Activated CD8-positive, alpha-beta T cell treated with anti-CD3 and anti-CD28 coated beads for 36 hours (primary cell): ENCODE results near the gene RNF224. TPM values are rescaled to one million over a fixed set of nuclear protein-coding genes. Genes with fewer than 3 reads are reported as not detected.

Source experiments
- ATAC-seq: fragments of 200-7000 bp; cut with Tn5 transposase; one replicate; pipeline ENCODE4 v1.10.0; 2021; ENCODE audit warnings: mild to moderate bottlenecking, moderate library complexity
- CTCF ChIA-PET: fragments of 350-600 bp; sonication (Branson Sonifier 250); formaldehyde crosslinking; loops from one replicate; lab custom pipeline; 2021; ENCODE audit warnings: antibody characterized with exemption; lab: Charles Lee
- POLR2A ChIA-PET: fragments of 350-600 bp; sonication (Branson Sonifier 250); formaldehyde crosslinking; loops from one replicate; lab custom pipeline; 2021; ENCODE audit warnings: antibody characterized with exemption; lab: Charles Lee
- DNase-seq: peaks from one replicate; pipeline ENCODE4 v3.0.0-alpha.2; 2020
- H3K27ac Mint-ChIP-seq: one replicate; pipeline ENCODE4 v1.8.0; 2021; ENCODE audit warnings: mild to moderate bottlenecking, mixed read lengths
- H3K27me3 Mint-ChIP-seq: one replicate; pipeline ENCODE4 v1.8.0; 2021; ENCODE audit warnings: mixed read lengths
- H3K36me3 Mint-ChIP-seq: one replicate; pipeline ENCODE4 v1.8.0; 2021; ENCODE audit warnings: low read depth, mixed read lengths
- H3K4me1 Mint-ChIP-seq: one replicate; pipeline ENCODE4 v1.8.0; 2021; ENCODE audit warnings: low read depth, mixed read lengths
- H3K4me3 Mint-ChIP-seq: one replicate; pipeline ENCODE4 v1.8.0; 2021; ENCODE audit warnings: mild to moderate bottlenecking, moderate library complexity, mixed read lengths
- H3K9me3 Mint-ChIP-seq: one replicate; pipeline ENCODE4 v1.8.0; 2021; ENCODE audit warnings: mixed read lengths
- intact Hi-C: fragments of 100-400 bp; cut with micrococcal nuclease; formaldehyde crosslinking; loops from one replicate; pipeline ENCODE4 v1.10.0; 2022
- total RNA-seq, 2 experiments: library from RNA; stranded (reverse); gene quantifications; one replicate each; pipeline ENCODE4 v1.2.3, GENCODE V29; 2021
- TF ChIP-seq, protein P1 (sequence below): fragments of 200-600 bp; IDR thresholded peaks from one replicate; pipeline ENCODE4 v1.8.0; 2022; ENCODE audit warnings: antibody characterized with exemption, mild to moderate bottlenecking

The RNF224 gene
- total RNA-seq, 2 experiments from 2014 or later: not detected

DNA sequence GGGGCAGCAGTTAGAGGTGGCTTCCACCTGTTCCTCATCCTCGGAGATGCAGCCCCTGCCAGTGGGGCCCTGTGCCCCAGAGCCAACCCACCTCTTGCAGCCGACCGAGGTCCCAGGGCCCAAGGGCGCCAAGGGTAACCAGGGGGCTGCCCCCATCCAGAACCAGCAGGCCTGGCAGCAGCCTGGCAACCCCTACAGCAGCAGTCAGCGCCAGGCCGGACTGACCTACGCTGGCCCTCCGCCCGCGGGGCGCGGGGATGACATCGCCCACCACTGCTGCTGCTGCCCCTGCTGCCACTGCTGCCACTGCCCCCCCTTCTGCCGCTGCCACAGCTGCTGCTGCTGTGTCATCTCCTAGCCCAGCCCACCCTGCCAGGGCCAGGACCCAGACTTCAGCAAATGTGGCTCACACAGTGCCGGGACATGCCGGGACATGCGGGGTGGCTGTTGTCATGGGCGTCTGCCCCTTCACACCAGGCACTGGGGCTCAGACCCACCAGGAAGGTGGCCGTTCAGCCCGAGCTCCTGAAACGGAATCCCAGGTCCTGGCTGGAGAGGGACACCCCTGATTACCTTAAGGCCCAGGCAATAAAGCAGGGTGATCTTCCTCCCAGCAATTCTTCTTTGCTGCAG, 1.5 kb upstream of the RNF224 start:
- intact Hi-C loops: loop anchor here (5.0 kb wide), 1 partner anchor 104 kb away; no protein-coding TSS in a partner anchor

DNA sequence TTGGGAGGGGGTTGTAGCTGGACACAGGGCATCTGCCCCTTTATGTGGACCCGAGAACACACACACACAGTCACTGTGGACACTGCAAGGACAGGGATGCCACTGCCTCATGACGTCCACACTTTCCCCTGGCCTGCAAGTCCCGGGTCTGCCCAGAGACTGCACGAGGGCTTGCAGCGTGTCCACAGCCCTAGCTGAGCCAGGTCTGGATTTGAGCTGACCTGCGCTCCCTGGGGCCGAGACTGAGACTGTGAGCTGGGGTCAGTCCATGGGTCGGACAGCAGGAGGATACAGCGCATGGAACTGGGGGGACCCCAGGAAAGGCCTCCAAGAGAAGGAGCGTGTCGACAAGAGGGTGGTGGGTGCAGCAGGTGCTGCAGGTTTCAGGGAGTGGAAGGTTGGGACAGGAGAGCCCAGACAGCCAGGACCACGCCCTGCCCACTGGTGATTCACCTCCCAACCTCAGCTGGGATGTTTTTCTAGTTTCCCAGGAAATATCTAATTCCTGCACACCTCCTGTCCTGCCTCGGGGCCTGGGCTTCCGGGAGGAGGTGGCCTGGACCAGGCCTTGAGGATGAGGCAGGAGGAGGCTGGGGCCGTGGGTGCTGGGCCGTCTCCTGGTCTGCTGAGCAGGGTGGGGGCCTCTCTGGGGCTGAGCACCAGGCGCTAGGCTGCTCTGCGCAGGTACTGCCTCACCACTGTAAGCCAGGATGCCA, 806 bp upstream of the RNF224 start:
- Mint-ChIP-seq H3K4me1 (peaks cover 9% of the 10 kb centered on the region), H3K9me3 (no peaks in the 10 kb centered on the region), H3K27ac (no peak overlapping the region), H3K27me3 (peaks cover 1% of the 10 kb centered on the region), H3K36me3 (no peaks in the 10 kb centered on the region), H3K4me3 (no peak overlapping the region)
- TF ChIP-seq, protein P1, sequence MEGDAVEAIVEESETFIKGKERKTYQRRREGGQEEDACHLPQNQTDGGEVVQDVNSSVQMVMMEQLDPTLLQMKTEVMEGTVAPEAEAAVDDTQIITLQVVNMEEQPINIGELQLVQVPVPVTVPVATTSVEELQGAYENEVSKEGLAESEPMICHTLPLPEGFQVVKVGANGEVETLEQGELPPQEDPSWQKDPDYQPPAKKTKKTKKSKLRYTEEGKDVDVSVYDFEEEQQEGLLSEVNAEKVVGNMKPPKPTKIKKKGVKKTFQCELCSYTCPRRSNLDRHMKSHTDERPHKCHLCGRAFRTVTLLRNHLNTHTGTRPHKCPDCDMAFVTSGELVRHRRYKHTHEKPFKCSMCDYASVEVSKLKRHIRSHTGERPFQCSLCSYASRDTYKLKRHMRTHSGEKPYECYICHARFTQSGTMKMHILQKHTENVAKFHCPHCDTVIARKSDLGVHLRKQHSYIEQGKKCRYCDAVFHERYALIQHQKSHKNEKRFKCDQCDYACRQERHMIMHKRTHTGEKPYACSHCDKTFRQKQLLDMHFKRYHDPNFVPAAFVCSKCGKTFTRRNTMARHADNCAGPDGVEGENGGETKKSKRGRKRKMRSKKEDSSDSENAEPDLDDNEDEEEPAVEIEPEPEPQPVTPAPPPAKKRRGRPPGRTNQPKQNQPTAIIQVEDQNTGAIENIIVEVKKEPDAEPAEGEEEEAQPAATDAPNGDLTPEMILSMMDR: no peak
- DNase-seq (no peak), ATAC-seq (no peak)
- intact Hi-C loops: loop anchor here (5.0 kb wide), 1 partner anchor 104 kb away; no protein-coding TSS in a partner anchor
- CTCF ChIA-PET: interaction anchor here (0.7 to 8.9 kb wide), 17 partner anchors 10 to 179 kb away, joined by 3 to 58 read pairs (median 5); partner anchors contain the start of genes ANAPC2, NPDC1 and SSNA1
- POLR2A ChIA-PET: interaction anchor here (0.6 to 1.9 kb wide), 6 partner anchors 19 to 688 kb away, joined by 3 to 5 read pairs (median 3); partner anchors contain the start of genes NDOR1 and TMEM203

More for the DNA sequence above, 1.5 kb upstream of the RNF224 start:
- CTCF ChIA-PET: interaction anchor here (0.9 to 8.9 kb wide), 9 partner anchors 11 to 179 kb away, joined by 3 to 58 read pairs (median 9); partner anchors contain the start of gene NPDC1
- ATAC-seq (no peak), DNase-seq (no peak)
- Mint-ChIP-seq H3K27me3 (peaks cover 1% of the 10 kb centered on the region), H3K36me3 (no peaks in the 10 kb centered on the region), H3K4me1 (peaks cover 10% of the 10 kb centered on the region), H3K9me3 (no peaks in the 10 kb centered on the region), H3K4me3 (no peak overlapping the region), H3K27ac (no peak overlapping the region)
- TF ChIP-seq, protein P1: no peak
- POLR2A ChIA-PET: interaction anchor here (0.6 to 1.9 kb wide), 7 partner anchors 16 to 687 kb away, joined by 3 to 5 read pairs (median 3); partner anchors contain the start of genes NDOR1, TMEM203 and TUBB4B

DNA sequence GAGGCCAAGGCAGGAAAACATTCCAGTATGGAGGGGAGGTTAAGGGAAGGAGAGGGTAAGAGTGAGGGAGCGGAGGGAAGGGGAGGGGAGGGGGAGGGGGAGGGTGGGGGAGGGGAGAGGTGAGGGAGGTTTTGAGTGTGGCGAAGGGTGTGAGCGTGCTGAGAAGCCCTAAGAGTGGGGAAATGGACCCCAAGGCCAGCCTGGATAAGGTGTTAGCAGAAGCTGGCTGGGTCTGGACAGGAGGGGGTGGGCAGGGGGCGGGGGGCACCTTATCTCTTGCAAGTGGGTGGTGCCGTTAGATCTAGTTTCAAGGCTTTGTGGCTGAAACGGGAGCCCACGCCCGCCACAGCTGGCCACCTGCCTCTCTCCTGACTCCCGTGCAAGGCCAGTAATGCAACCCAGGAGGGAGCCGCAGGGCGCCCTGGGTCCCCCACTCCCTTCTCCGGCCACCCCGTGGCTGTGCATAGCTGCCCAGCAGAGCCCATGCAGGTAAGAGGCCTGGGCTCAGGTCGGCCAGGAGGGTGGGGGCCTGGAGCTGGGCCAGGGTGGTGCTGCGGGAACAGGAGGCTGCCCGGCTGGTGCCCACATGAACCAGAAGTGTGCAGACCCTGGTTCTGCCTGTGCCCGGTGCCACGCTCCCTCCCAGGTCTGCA, 677 bp downstream of the RNF224 start:
- DNase-seq (no peak), ATAC-seq (no peak)
- no peaks in the 10 kb centered on the region for H3K36me3 Mint-ChIP-seq
- H3K27ac Mint-ChIP-seq: no peak overlapping the region
- TF ChIP-seq, protein P1: no peak
- H3K4me1 Mint-ChIP-seq: peaks cover 8% of the 10 kb centered on the region
- POLR2A ChIA-PET: interaction anchor here (1.2 to 1.9 kb wide), 2 partner anchors 11 to 113 kb away, joined by 3 to 4 read pairs; no protein-coding TSS in a partner anchor
- intact Hi-C loops: loop anchor here (5.0 kb wide), 1 partner anchor 106 kb away; no protein-coding TSS in a partner anchor
- no peaks in the 10 kb centered on the region for H3K9me3 Mint-ChIP-seq
- CTCF ChIA-PET: interaction anchor here (0.6 to 8.9 kb wide), 17 partner anchors 8 to 198 kb away, joined by 3 to 58 read pairs (median 5); partner anchors contain the start of genes ANAPC2, NPDC1, SSNA1 and TUBB4B
- H3K4me3 Mint-ChIP-seq: no peak overlapping the region
- H3K27me3 Mint-ChIP-seq: peaks cover 3% of the 10 kb centered on the region

DNA sequence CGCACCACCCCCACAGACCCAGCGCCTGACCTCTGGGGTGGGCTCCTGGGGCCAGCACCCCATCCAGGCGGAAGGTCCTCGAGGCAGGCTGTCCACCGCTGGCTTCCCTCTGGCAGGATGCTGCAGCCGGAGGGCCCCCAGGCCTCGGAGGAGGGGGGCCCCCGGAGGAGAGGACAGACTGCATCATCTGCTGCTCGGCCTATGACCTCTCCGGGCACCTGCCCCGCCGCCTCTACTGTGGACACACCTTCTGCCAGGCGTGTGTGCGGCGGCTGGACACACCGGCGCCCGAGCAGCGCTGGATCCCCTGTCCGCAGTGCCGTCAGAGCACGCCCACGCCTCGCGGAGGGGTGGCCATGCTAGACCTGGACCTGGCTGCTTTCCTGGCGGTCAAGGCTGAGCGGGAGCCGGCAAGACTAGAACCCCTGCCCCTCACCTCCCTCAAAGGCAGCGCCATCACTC, 1.2 kb downstream of the RNF224 start:
- Mint-ChIP-seq H3K27me3 (peaks cover 3% of the 10 kb centered on the region), H3K4me1 (peaks cover 7% of the 10 kb centered on the region), H3K36me3 (no peaks in the 10 kb centered on the region), H3K27ac (no peak overlapping the region), H3K4me3 (no peak overlapping the region), H3K9me3 (no peaks in the 10 kb centered on the region)
- intact Hi-C loops: loop anchor here (5.0 kb wide), 1 partner anchor 106 kb away; no protein-coding TSS in a partner anchor
- CTCF ChIA-PET: interaction anchor here (0.8 to 8.9 kb wide), 5 partner anchors 8 to 133 kb away, joined by 3 to 58 read pairs (median 11); partner anchors contain the start of gene TUBB4B
- POLR2A ChIA-PET: interaction anchor here (1.2 kb wide), 1 partner anchor 10 kb away, joined by 3 read pairs; no protein-coding TSS in a partner anchor
- TF ChIP-seq, protein P1: no peak
- DNase-seq: no peak
- ATAC-seq: no peak
